Limb (tissue), 2 donors: ENCODE measurements around the gene BEND7.
"Not testable (repeated sequence)": the region's sequence is repeated elsewhere in the genome, so short reads cannot be mapped to it uniquely, and the experiment has no call there.

ENCODE experiments used
- DNase-seq, 2 donors: peaks; one replicate each; pipeline ENCODE4 v3.0.0-alpha.2; 2016; ENCODE audit errors: extremely low spot score in 2 of 2

BEND7 gene

GRCh38 chr10:13483073-13483472 lies 45.7 kb downstream of the BEND7 start:
- DNase-seq, result no peak

- no peak for DNase-seq
Measured at GRCh38 chr10:13481690-13482089, 47.1 kb downstream of the BEND7 start.

GRCh38 chr10:13475124-13475523 lies 53.7 kb downstream of the BEND7 start:
- DNase-seq, result no peak

GRCh38 chr10:13473986-13474385 lies 54.8 kb downstream of the BEND7 start:
- DNase-seq, result no peak

GRCh38 chr10:13472359-13472758 lies 56.5 kb downstream of the BEND7 start:
- no peak for DNase-seq

GRCh38 chr10:13470270-13470669 lies 58.5 kb downstream of the BEND7 start:
- no peak for DNase-seq

- DNase-seq, result no peak
Measured at GRCh38 chr10:13462551-13462950, 66.3 kb downstream of the BEND7 start.

GRCh38 chr10:13458687-13459012 lies 70.2 kb downstream of the BEND7 start:
- DNase-seq, result no peak

- no peak for DNase-seq
Measured at GRCh38 chr10:13457958-13458686, 70.7 kb downstream of the BEND7 start.

- no peak for DNase-seq
Measured at GRCh38 chr10:13453896-13454295, 74.9 kb downstream of the BEND7 start.

- DNase-seq, result no peak
Measured at GRCh38 chr10:13450069-13450468, 78.7 kb downstream of the BEND7 start.

- no peak for DNase-seq
Measured at GRCh38 chr10:13449296-13449695, 79.5 kb downstream of the BEND7 start.

GRCh38 chr10:13448216-13448615 lies 80.6 kb downstream of the BEND7 start:
- no peak for DNase-seq

- no peak for DNase-seq
Measured at GRCh38 chr10:13445656-13446400, 83.0 kb downstream of the BEND7 start.

- no peak for DNase-seq
Measured at GRCh38 chr10:13441476-13441875, 87.3 kb downstream of the BEND7 start.

- DNase-seq, result peak; percentile 46 to 78
Measured at GRCh38 chr10:13440185-13441061, 88.4 kb downstream of the BEND7 start.

- peak in 1 of 2 donors; percentile 48 for DNase-seq
Measured at GRCh38 chr10:13439313-13440184, 89.3 kb downstream of the BEND7 start.

- DNase-seq, result no peak
Measured at GRCh38 chr10:13437026-13437555, 91.7 kb downstream of the BEND7 start.

GRCh38 chr10:13427943-13428342 lies 100.9 kb downstream of the BEND7 start:
- not testable (repeated sequence) for DNase-seq

- DNase-seq, result no peak
Measured at GRCh38 chr10:13425397-13425796, 103.4 kb downstream of the BEND7 start.

GRCh38 chr10:13422800-13423199 lies 106.0 kb downstream of the BEND7 start:
- no peak for DNase-seq
